ENCODE data around the gene SPEG. TPM values are rescaled to one million over a fixed set of nuclear protein-coding genes. Genes with fewer than 3 reads are reported as not detected.

SPEG gene
- total RNA-seq, 6 donors from 2014 or later = 2.3 to 8.9 (median 4.9) TPM

GRCh38 chr2:219477815-219478214, 43.2 kb downstream of the SPEG start:
- Histone ChIP-seq H3K9me3 (no peaks in the 10 kb centered on the region), H3K36me3 (no peaks in the 10 kb centered on the region), H3K27ac (no peak overlapping the region), H3K4me3 (no peak overlapping the region), H3K4me1 (peaks cover 0 to 5% (median 2%) of the 10 kb centered on the region in 4 donors), H3K27me3 (peaks cover 0 to 4% (median under 1%) of the 10 kb centered on the region in 4 donors)
- no peak for TF ChIP-seq POLR2AphosphoS5 (IDR thresholded peaks at IDR 0.05)
- TF ChIP-seq POLR2A (IDR thresholded peaks at IDR 0.05) = no peak
- no peak for TF ChIP-seq EP300 (IDR thresholded peaks at IDR 0.05)
- TF ChIP-seq CTCF (IDR thresholded peaks at IDR 0.05) = no peak
- ATAC-seq (ENCODE audit: low FRiP score in 2 of 2) (no peak), DNase-seq (peak in 1 of 2 donors; percentile 59)
- 68 to 73% methylated on average over 7 to 15 of the region's 15 CpGs for WGBS, 2 donors

- peaks cover 0 to 13% (median 11%) of the 10 kb centered on the region in 4 donors for H3K27me3 ChIP-seq
These were observed 44.3 kb downstream of the SPEG start for GRCh38 chr2:219478916-219479315.

GRCh38 chr2:219480004-219480403, 45.4 kb downstream of the SPEG start:
- Histone ChIP-seq H3K4me1 (peaks cover 10 to 22% (median 15%) of the 10 kb centered on the region in 4 donors), H3K9me3 (no peaks in the 10 kb centered on the region), H3K27ac (no peak overlapping the region), H3K4me3 (no peak overlapping the region), H3K36me3 (no peaks in the 10 kb centered on the region), H3K27me3 (peaks cover 2 to 24% (median 19%) of the 10 kb centered on the region in 4 donors)
- DNase-seq (peak in 1 of 2 donors; percentile 52), ATAC-seq (ENCODE audit: low FRiP score in 2 of 2) (no peak)
- WGBS, 2 donors = 75 to 80% methylated on average over 1 to 5 of the region's 8 CpGs
- TF ChIP-seq POLR2AphosphoS5 (IDR thresholded peaks at IDR 0.05) = no peak
- TF ChIP-seq EP300 (IDR thresholded peaks at IDR 0.05) = no peak
- TF ChIP-seq POLR2A (IDR thresholded peaks at IDR 0.05) = no peak
- TF ChIP-seq CTCF (IDR thresholded peaks at IDR 0.05) = no peak

More at GRCh38 chr2:219478916-219479315, 44.3 kb downstream of the SPEG start:
- Histone ChIP-seq H3K4me1 (peaks cover 1 to 11% (median 5%) of the 10 kb centered on the region in 4 donors), H3K27ac (no peak overlapping the region), H3K4me3 (no peak overlapping the region), H3K36me3 (no peaks in the 10 kb centered on the region), H3K9me3 (no peaks in the 10 kb centered on the region)
- peak in 1 of 2 donors; percentile 70 for DNase-seq
- no peak for ATAC-seq (ENCODE audit: low FRiP score in 2 of 2)
- TF ChIP-seq EP300 (IDR thresholded peaks at IDR 0.05) (no peak), POLR2AphosphoS5 (IDR thresholded peaks at IDR 0.05) (no peak), POLR2A (IDR thresholded peaks at IDR 0.05) (no peak), CTCF (IDR thresholded peaks at IDR 0.05) (no peak)
- WGBS, 2 donors = 83 to 87% methylated on average over 8 of the region's 8 CpGs

GRCh38 chr2:219482674-219483405, 48.2 kb downstream of the SPEG start:
- ATAC-seq (ENCODE audit: low FRiP score in 2 of 2) (no peak), DNase-seq (no peak)
- TF ChIP-seq CTCF (IDR thresholded peaks at IDR 0.05) = no peak
- TF ChIP-seq POLR2A (IDR thresholded peaks at IDR 0.05) = no peak
- no peak for TF ChIP-seq EP300 (IDR thresholded peaks at IDR 0.05)
- TF ChIP-seq POLR2AphosphoS5 (IDR thresholded peaks at IDR 0.05) = no peak
- Histone ChIP-seq H3K9me3 (no peaks in the 10 kb centered on the region), H3K4me3 (no peak overlapping the region), H3K27ac (no peak overlapping the region), H3K36me3 (no peaks in the 10 kb centered on the region), H3K27me3 (peaks cover 2 to 31% (median 22%) of the 10 kb centered on the region in 4 donors), H3K4me1 (peaks cover 10 to 19% (median 15%) of the 10 kb centered on the region in 4 donors)
- WGBS, 2 donors = 63 to 82% methylated on average over 11 to 17 of the region's 17 CpGs

All from upper lobe of left lung (tissue), 6 donors.